Activated CD4-positive, CD25-positive, alpha-beta regulatory T cell treated with anti-CD3 and anti-CD28 coated beads, Interleukin-2, amount 50 U/mL, for 72 hours (primary cell): ENCODE results near the gene UNC5C.
"Not testable (repeated sequence)": the region's sequence is repeated elsewhere in the genome, so short reads cannot be mapped to it uniquely, and the experiment has no call there.

Source experiments
- DNase-seq: peaks from one replicate; pipeline ENCODE4 v3.0.0; 2021

UNC5C gene

DNA sequence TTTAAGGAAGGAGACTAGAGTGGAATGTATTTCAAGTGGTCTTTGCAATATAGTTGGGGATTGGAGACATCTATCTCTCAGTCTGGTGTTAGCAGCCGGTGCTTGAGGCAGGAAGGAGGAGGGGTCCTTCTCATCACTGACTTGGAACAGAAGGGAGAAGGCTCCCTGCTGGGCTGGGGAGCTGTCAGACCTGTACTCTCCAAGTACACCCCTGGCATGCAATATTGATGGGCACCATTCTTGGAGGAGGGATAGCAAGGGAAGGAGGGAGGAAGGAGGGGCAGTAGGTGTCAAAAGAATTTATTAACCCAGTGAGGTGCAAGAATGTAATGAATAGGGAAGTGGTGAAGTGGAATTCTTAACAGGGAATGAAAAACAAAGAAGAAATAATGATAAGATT, 338.8 kb downstream of the UNC5C start:
- no peak for DNase-seq

DNA sequence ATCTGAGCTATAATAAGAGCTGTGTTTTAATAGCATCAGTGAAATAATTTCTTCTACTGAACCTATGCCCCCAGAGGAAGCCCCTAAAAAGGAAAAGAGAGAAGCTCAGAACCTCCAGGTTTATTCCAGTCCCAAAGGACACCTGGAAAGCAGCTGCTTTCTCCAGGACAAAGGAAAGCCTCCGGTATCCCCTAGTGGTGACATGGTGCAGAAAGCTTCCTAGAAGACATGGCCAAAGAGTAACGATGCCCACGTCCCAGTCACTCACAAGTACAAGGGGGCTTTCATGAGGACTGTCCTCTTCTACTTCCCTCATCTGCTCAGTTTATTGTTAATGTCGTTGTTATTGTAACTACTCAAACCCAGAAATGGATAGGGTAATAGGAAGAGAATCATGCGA, 343.9 kb downstream of the UNC5C start:
- DNase-seq, result no peak

DNA sequence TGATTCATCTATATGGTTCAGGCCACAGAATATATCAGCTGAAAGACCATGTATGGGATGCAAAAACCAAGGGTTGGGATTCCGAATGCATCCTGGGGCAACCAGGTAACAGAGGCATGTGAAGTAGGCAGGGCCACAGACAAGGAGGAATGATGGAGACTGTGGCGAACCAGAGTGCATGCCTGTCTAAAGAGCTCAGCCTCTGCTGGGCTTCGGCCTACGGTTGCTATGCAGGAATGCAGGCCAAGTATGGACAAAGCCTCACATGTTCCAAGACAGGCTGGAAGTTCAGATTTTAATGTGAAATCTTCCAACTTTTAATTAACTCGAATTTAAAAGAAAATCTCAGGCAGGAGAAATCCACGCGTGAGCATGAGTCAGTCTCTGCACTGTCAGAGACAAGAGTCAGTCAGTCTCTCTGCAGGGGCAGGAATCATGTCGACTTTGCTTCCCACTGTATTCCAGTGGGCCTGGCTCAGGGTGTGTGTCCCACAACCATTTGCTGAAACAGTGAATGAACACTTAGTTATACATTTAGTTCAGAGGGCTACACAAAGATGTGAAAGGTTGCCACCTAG, 344.4 kb downstream of the UNC5C start:
- DNase-seq, result no peak

GRCh38 chr4:95198961-95199360, 349.8 kb downstream of the UNC5C start:
- no peak for DNase-seq

- no peak for DNase-seq
Observed at GRCh38 chr4:95197353-95197752, 351.4 kb downstream of the UNC5C start.

- no peak for DNase-seq
Observed at GRCh38 chr4:95193391-95194224, 355.2 kb downstream of the UNC5C start.

GRCh38 chr4:95191537-95191936, 357.2 kb downstream of the UNC5C start:
- DNase-seq, result no peak

GRCh38 chr4:95190751-95191436, 357.9 kb downstream of the UNC5C start:
- no peak for DNase-seq

GRCh38 chr4:95188701-95189370, 359.9 kb downstream of the UNC5C start:
- no peak for DNase-seq

GRCh38 chr4:95186666-95187065, 362.1 kb downstream of the UNC5C start:
- DNase-seq, result no peak

- DNase-seq, result no peak
Observed at GRCh38 chr4:95183656-95184408, 364.9 kb downstream of the UNC5C start.

DNA sequence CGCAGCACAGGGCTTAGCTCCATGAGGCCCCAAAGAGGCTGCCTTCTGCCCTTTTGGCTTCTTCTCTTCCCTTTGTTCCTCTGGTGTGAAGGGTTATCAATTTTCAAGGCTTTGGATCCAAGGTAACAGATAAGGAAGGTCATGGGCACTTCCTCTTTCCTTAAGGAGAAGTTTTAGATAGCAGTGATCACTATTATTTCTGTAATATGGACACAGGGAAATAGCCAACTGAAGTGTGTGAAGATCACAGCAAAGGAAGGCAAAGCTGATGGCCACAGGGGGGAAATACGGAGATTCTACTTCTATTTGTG, 366.8 kb downstream of the UNC5C start:
- DNase-seq, result no peak

GRCh38 chr4:95181243-95181995, 367.4 kb downstream of the UNC5C start:
- no peak for DNase-seq

- DNase-seq, result no peak
Observed at GRCh38 chr4:95180531-95181242, 368.1 kb downstream of the UNC5C start.

DNA sequence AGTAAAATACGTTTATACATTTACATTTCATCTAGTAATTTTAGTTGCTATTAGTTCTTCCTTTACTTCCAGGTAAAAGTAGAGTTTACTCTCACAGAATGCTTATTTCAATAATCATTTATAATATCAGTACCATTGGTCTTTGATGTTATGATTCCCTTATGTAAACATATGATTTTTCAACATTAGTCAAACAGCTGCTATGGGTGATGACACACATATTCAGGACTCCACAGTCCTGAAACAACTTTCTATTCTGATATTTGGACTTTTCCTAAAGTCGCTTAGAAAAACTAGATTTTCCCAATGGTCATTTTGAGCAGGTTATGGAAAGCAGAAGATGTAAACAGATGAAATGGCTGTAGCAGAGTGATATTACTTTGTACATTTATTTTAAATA, 369.8 kb downstream of the UNC5C start:
- DNase-seq, result no peak

GRCh38 chr4:95171377-95171776, 377.4 kb downstream of the UNC5C start:
- not testable (repeated sequence) for DNase-seq

DNA sequence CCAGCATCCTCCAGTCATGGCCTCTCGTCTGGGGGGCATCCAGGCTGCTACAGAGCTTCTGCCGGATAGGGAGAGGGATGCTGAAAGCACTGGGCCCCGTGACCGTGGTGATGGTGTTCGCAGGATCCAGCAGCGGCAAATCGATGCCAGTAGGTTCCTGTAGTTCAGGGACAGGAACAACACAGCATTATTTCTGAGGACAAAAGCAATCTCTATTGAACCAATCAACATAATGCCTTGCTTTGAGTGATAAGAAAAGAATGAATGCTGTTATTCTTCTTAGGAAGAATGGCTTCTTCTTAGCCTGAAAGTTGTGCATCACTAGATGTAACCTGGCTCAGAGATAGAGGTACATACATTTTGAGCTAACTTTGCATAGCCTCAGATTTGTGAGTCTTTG, 378.6 kb downstream of the UNC5C start:
- DNase-seq, result no peak

DNA sequence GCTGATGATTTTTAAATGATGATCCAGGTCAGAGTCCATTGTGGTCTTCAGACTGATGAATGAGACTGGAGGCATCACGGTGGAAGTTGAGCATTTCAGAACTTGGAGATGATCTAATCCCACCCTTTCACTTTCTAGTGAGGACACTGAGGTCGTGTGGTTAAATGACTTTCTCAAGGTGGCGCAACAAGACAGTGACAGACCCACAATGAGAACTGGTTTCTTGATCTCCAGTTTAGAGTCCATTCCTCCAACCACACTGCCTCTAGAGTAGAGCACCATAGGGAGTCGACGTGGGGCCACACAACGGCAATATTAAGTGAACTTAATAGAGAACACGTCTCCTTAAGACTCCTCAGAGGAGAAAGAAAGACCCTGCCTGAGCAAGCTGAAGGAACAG, 381.0 kb downstream of the UNC5C start:
- no peak for DNase-seq

- no peak for DNase-seq
Observed at GRCh38 chr4:95165926-95166524, 382.7 kb downstream of the UNC5C start.

DNA sequence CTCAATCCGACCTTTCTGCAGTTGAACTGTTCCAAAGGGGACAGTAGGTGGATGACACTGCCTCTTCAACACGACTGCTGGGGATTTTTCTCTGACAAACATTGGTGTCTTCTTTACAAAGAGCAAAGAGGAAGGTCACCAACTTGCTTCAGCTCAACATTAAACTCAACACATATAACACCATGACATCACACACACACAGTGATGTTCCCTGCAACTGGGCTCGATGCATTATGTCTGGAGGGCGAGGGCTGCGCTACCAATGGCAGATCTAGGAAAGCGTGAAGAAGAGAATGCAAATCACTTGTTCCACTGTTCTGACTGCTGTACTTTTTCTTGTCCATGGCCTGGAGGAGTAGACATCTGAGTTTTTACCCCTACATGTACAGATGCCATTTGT, 385.9 kb downstream of the UNC5C start:
- DNase-seq, result no peak
